Measurements from ENCODE around the gene ADPRS. TPM values are rescaled to one million over a fixed set of nuclear protein-coding genes. Genes with fewer than 3 reads are reported as not detected.

The ADPRS gene
- total and polyA plus RNA-seq, 9 donors = 14.9 to 52.2 (median 24.9) TPM

DNA sequence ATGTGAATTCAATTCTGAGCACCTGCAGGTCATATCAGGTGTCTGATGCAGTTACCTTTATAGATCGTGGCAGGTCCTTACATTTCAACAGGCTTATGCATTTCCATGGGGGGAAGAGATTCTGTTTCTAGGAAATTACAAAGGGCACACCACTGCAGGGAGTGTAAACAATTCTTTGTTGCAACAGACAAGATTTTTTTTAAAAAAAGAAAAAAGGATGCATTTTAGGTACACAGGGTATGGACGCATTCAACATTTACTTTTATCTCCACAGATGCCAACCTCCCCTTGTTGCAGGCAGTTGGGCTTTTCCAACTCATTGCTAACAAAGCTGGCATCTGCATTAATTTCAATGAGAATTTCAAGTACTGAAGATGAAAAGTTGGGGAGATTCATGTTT, 18.3 kb upstream of the ADPRS start:
- Histone ChIP-seq H3K9me3 (no peaks in the 10 kb centered on the region), H3K4me1 (ENCODE audit: insufficient read depth) (no peaks in the 10 kb centered on the region), H3K27me3 (no peaks in the 10 kb centered on the region), H3K4me3 (no peak overlapping the region), H3K36me3 (no peaks in the 10 kb centered on the region), H3K27ac (no peak overlapping the region)
- intact Hi-C loops (cut with DNase I) = no loop called here
- no peak for DNase-seq
- TF ChIP-seq POLR2A (IDR thresholded peaks at IDR 0.05) = no peak
- TF ChIP-seq EP300 (IDR thresholded peaks at IDR 0.05) = no peak
- TF ChIP-seq, protein P1, sequence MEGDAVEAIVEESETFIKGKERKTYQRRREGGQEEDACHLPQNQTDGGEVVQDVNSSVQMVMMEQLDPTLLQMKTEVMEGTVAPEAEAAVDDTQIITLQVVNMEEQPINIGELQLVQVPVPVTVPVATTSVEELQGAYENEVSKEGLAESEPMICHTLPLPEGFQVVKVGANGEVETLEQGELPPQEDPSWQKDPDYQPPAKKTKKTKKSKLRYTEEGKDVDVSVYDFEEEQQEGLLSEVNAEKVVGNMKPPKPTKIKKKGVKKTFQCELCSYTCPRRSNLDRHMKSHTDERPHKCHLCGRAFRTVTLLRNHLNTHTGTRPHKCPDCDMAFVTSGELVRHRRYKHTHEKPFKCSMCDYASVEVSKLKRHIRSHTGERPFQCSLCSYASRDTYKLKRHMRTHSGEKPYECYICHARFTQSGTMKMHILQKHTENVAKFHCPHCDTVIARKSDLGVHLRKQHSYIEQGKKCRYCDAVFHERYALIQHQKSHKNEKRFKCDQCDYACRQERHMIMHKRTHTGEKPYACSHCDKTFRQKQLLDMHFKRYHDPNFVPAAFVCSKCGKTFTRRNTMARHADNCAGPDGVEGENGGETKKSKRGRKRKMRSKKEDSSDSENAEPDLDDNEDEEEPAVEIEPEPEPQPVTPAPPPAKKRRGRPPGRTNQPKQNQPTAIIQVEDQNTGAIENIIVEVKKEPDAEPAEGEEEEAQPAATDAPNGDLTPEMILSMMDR (IDR thresholded peaks at IDR 0.05) = no peak
- 77 to 85% (median 84%) methylated on average over 2 of the region's 2 CpGs for WGBS, 3 donors

DNA sequence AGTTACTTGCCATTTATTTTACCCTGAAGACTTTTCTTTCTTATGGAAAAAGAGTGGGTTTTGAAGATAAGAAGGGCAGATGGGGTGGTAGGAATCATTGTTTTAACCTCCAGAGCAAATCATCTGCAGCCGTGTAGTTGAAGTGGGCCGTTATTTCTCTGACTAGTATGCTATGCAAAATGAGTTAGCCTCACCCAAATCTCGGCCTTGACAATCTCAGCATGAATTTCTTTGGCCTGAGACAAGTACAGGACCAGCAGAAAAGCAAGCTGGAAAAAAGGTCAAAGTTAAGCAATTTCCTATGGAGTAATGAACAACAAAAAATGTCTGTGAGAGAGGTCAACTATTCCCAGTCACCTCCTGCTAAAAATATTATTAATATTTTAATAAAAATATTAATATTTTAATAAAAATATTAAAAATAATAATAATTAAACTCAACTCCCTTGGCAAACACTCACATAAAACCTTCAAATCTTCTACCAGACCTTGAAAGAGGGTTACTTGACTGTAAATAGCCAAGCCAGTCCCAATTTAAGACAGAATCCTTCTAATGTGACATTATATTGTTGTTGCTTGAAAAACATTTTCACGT, 11.6 kb upstream of the ADPRS start:
- DNase-seq = no peak
- H3K36me3 ChIP-seq = no peaks in the 10 kb centered on the region
- no peak overlapping the region for H3K27ac ChIP-seq
- no peaks in the 10 kb centered on the region for H3K27me3 ChIP-seq
- no peaks in the 10 kb centered on the region for H3K4me1 ChIP-seq (ENCODE audit: insufficient read depth)
- no peaks in the 10 kb centered on the region for H3K9me3 ChIP-seq
- H3K4me3 ChIP-seq = no peak overlapping the region
- intact Hi-C loops (cut with DNase I) = no loop called here
- 18 to 37% (median 23%) methylated on average over 4 of the region's 4 CpGs for WGBS, 3 donors
- TF ChIP-seq, protein P1 (IDR thresholded peaks at IDR 0.05) = no peak
- TF ChIP-seq POLR2A (IDR thresholded peaks at IDR 0.05) (no peak), EP300 (IDR thresholded peaks at IDR 0.05) (no peak)

DNA sequence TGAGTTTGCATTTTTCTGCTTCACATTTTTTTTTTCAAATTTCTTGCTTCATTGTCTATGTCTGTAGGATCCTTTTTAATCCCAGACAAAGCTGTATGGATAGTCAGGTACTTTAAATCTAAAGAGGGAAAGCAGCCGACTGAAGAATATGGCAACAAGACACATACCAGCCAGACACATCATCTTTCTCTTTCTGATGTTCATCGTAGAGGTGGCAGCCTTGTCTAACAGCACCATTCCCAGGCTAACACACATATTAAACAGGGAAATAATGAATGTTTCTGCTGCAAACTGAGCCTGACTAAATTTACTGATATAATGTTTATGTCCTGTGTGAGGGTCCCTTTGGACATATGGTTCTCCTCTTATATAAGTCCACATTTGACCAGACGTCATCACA, 8.5 kb upstream of the ADPRS start:
- WGBS, 3 donors = 52 to 63% (median 54%) methylated on average over 3 of the region's 3 CpGs
- no peak for DNase-seq
- Histone ChIP-seq H3K27ac (no peak overlapping the region), H3K36me3 (no peaks in the 10 kb centered on the region), H3K9me3 (no peaks in the 10 kb centered on the region), H3K4me1 (ENCODE audit: insufficient read depth) (peaks cover 4% of the 10 kb centered on the region), H3K4me3 (no peak overlapping the region), H3K27me3 (no peaks in the 10 kb centered on the region)
- TF ChIP-seq, protein P1 (IDR thresholded peaks at IDR 0.05) = no peak
- TF ChIP-seq POLR2A (IDR thresholded peaks at IDR 0.05) (no peak), EP300 (IDR thresholded peaks at IDR 0.05) (no peak)
- intact Hi-C loops (cut with DNase I) = no loop called here

DNA sequence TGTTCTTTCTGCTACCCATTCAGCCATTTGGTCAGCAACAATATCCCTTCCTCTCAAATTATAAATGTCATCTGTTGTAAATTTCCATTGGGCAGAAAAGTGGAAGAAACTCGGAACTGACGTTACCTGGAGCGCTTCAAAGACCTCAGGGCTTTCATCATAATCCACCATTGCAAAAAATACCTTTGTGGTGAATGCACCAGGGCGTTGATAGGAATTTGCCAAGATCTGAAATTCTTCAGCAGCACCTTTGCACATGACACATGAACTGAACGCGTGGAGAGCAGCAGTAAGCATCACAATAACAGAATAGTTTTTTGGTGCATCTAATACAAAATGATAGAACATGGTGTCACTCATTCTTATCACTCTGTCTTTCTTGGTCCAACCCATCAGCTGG, 7.9 kb upstream of the ADPRS start:
- no peak overlapping the region for H3K4me3 ChIP-seq
- no peaks in the 10 kb centered on the region for H3K27me3 ChIP-seq
- H3K27ac ChIP-seq = no peak overlapping the region
- no peak for TF ChIP-seq POLR2A (IDR thresholded peaks at IDR 0.05)
- TF ChIP-seq, protein P1 (IDR thresholded peaks at IDR 0.05) = no peak
- TF ChIP-seq EP300 (IDR thresholded peaks at IDR 0.05) = no peak
- intact Hi-C loops (cut with DNase I) = no loop called here
- WGBS, 3 donors = 80 to 83% (median 80%) methylated on average over 6 of the region's 6 CpGs
- H3K36me3 ChIP-seq = no peaks in the 10 kb centered on the region
- no peaks in the 10 kb centered on the region for H3K9me3 ChIP-seq
- no peak for DNase-seq
- H3K4me1 ChIP-seq (ENCODE audit: insufficient read depth) = peaks cover 4% of the 10 kb centered on the region
